MM.1S (cell line): Measurements from ENCODE around the gene APOL3.

Source experiments
- DNase-seq: peaks from one replicate; pipeline ENCODE4 v3.0.0-alpha.2; 2015
- H2AFZ ChIP-seq: fragments of 300-600 bp; sonication (generic); 2 replicates; pipeline ENCODE4 v1.6.0; 2016; ENCODE audit warnings: antibody characterized with exemption, low read length
- H3F3A ChIP-seq: fragments of 300-600 bp; sonication (generic); 2 replicates; pipeline ENCODE4 v1.6.1; 2016; ENCODE audit warnings: mild to moderate bottlenecking, antibody characterized with exemption, low read length, moderate library complexity, mixed read lengths; ENCODE audit not compliant: insufficient read depth
- H3K27ac ChIP-seq: fragments of 300-600 bp; sonication (generic); 2 replicates; pipeline ENCODE4 v1.5.1; 2016; ENCODE audit warnings: mild to moderate bottlenecking, low read length
- H3K27me3 ChIP-seq: fragments of 300-600 bp; sonication (generic); replicated peaks from 2 replicates; pipeline ENCODE4 v1.6.0; 2016; ENCODE audit warnings: low read length; ENCODE audit not compliant: insufficient read depth
- H3K36me3 ChIP-seq: fragments of 300-600 bp; sonication (generic); replicated peaks from 2 replicates; pipeline ENCODE4 v1.6.1; 2016; ENCODE audit warnings: mild to moderate bottlenecking, low read length, mixed read lengths; ENCODE audit not compliant: insufficient read depth
- H3K4me1 ChIP-seq: fragments of 300-600 bp; sonication (generic); 2 replicates; pipeline ENCODE4 v1.6.1; 2016; ENCODE audit warnings: low read length, mixed read lengths
- H3K4me2 ChIP-seq: fragments of 300-600 bp; sonication (generic); 2 replicates; pipeline ENCODE4 v1.6.0; 2016; ENCODE audit warnings: low read depth, low read length
- H3K4me3 ChIP-seq: fragments of 300-600 bp; sonication (generic); 2 replicates; pipeline ENCODE4 v1.5.1; 2016; ENCODE audit warnings: low read length, mixed read lengths
- H3K79me2 ChIP-seq: fragments of 300-600 bp; sonication (generic); 2 replicates; pipeline ENCODE4 v1.6.1; 2016; ENCODE audit warnings: mixed run types, low read length, mixed read lengths
- H3K9ac ChIP-seq: fragments of 300-600 bp; sonication (generic); 2 replicates; pipeline ENCODE4 v1.6.1; 2016; ENCODE audit warnings: low read length, mixed read lengths
- H3K9me2 ChIP-seq: fragments of 300-600 bp; sonication (generic); replicated peaks from 2 replicates; pipeline ENCODE4 v1.6.1; 2016; ENCODE audit warnings: mild to moderate bottlenecking, low read length, mixed read lengths; ENCODE audit not compliant: insufficient read depth
- H3K9me3 ChIP-seq: fragments of 300-600 bp; sonication (generic); replicated peaks from 2 replicates; pipeline ENCODE4 v1.6.1; 2016; ENCODE audit warnings: mild to moderate bottlenecking, low read length, mixed read lengths; ENCODE audit not compliant: insufficient read depth
- H4K20me1 ChIP-seq: fragments of 300-600 bp; sonication (generic); 2 replicates; pipeline ENCODE4 v1.6.1; 2016; ENCODE audit warnings: mild to moderate bottlenecking, low read length, moderate library complexity, mixed read lengths; ENCODE audit not compliant: insufficient read depth
- CTCF ChIP-seq: fragments of 300-600 bp; sonication (generic); IDR thresholded peaks from 2 replicates; pipeline ENCODE4 v1.5.1; 2016; ENCODE audit warnings: antibody characterized with exemption, low read length, mixed read lengths
- EZH2 ChIP-seq: fragments of 300-600 bp; sonication (generic); optimal IDR thresholded peaks from 2 replicates; pipeline ENCODE3; 2017; ENCODE audit warnings: low read depth, mild to moderate bottlenecking, antibody characterized with exemption, low read length, mixed read lengths
- EZH2phosphoT487 ChIP-seq: fragments of 300-600 bp; sonication (generic); IDR thresholded peaks from 2 replicates; pipeline ENCODE4 v1.6.1; 2018; ENCODE audit warnings: antibody characterized with exemption, low read length

Gene APOL3

GRCh38 chr22:36129071-36129470 lies 31.5 kb downstream of the APOL3 start:
- Histone ChIP-seq H3K27me3 (peaks cover 9% of the 10 kb centered on the region), H3K4me2 (no peak overlapping the region), H3K36me3 (no peaks in the 10 kb centered on the region), H3K27ac (no peak overlapping the region), H3K4me1 (0 out of 2 replicates have a peak, but pooled peaks cover 3% of the 10 kb centered on the region), H4K20me1 (no peaks in the 10 kb centered on the region), H3F3A (no peaks in the 10 kb centered on the region), H2AFZ (no peak overlapping the region), H3K9me2 (no peaks in the 10 kb centered on the region), H3K9me3 (no peaks in the 10 kb centered on the region), H3K4me3 (no peak overlapping the region), H3K9ac (no peak overlapping the region), H3K79me2 (no peaks in the 10 kb centered on the region)
- TF ChIP-seq EZH2phosphoT487 (no peak), EZH2 (no peak), CTCF (no peak)
- DNase-seq, result no peak

- TF ChIP-seq CTCF (no peak), EZH2phosphoT487 (no peak), EZH2 (no peak)
- no peak overlapping the region for H2AFZ ChIP-seq
- H3K9me3 ChIP-seq, result no peaks in the 10 kb centered on the region
- H3F3A ChIP-seq, result no peaks in the 10 kb centered on the region
- H3K9me2 ChIP-seq, result no peaks in the 10 kb centered on the region
- peaks cover 9% of the 10 kb centered on the region for H3K27me3 ChIP-seq
- DNase-seq, result no peak
- no peak overlapping the region for H3K4me2 ChIP-seq
- H3K9ac ChIP-seq, result no peak overlapping the region
- no peaks in the 10 kb centered on the region for H3K79me2 ChIP-seq
- no peaks in the 10 kb centered on the region for H3K36me3 ChIP-seq
- no peaks in the 10 kb centered on the region for H4K20me1 ChIP-seq
- peaks cover 3% of the 10 kb centered on the region; the same call in 1 of the 2 replicates for H3K4me1 ChIP-seq
- no peak overlapping the region for H3K4me3 ChIP-seq
- H3K27ac ChIP-seq, result no peak overlapping the region
Observed at GRCh38 chr22:36125994-36126531, 34.5 kb downstream of the APOL3 start.

- no peak overlapping the region for H3K4me3 ChIP-seq
Observed at GRCh38 chr22:36125434-36125833, 35.1 kb downstream of the APOL3 start.

More at GRCh38 chr22:36125434-36125833, 35.1 kb downstream of the APOL3 start:
- H3F3A ChIP-seq, result no peaks in the 10 kb centered on the region
- no peaks in the 10 kb centered on the region for H3K79me2 ChIP-seq
- no peak overlapping the region for H2AFZ ChIP-seq
- TF ChIP-seq CTCF (no peak), EZH2 (no peak), EZH2phosphoT487 (no peak)
- no peak for DNase-seq
- no peak overlapping the region for H3K9ac ChIP-seq
- H3K36me3 ChIP-seq, result no peaks in the 10 kb centered on the region
- no peak overlapping the region for H3K27ac ChIP-seq
- no peak overlapping the region for H3K4me2 ChIP-seq
- peaks cover 5% of the 10 kb centered on the region for H3K27me3 ChIP-seq
- no peaks in the 10 kb centered on the region for H3K9me2 ChIP-seq
- H3K4me1 ChIP-seq, result peaks cover 3% of the 10 kb centered on the region; the same call in 1 of the 2 replicates
- no peaks in the 10 kb centered on the region for H3K9me3 ChIP-seq
- no peaks in the 10 kb centered on the region for H4K20me1 ChIP-seq
